ENCODE measurements around the gene SF3A2.
"Not testable (repeated sequence)": the region's sequence is repeated elsewhere in the genome, so short reads cannot be mapped to it uniquely, and the experiment has no call there.

Gene SF3A2

GRCh38 chr19:2198317-2198716 lies 38.3 kb upstream of the SF3A2 start:
- H3K9ac ChIP-seq (ENCODE audit: low read depth, low read length, poor library complexity, severe bottlenecking) = no peak overlapping the region
- no peaks in the 10 kb centered on the region for H3K9me2 ChIP-seq (replicated peaks; ENCODE audit: low read depth, low read length)
- no peak overlapping the region for H2AFZ ChIP-seq (ENCODE audit: low read length)
- no peak overlapping the region for H3K4me3 ChIP-seq (ENCODE audit: low read length, poor library complexity, severe bottlenecking)
- H3K9me3 ChIP-seq (ENCODE audit: insufficient read depth, low read depth, low read length) = no peaks in the 10 kb centered on the region
- no peaks in the 10 kb centered on the region for H3K4me1 ChIP-seq (ENCODE audit: insufficient read depth, low read length, poor library complexity, severe bottlenecking)
- H3K27me3 ChIP-seq (ENCODE audit: insufficient read depth, low read length, poor library complexity, severe bottlenecking) = no peaks in the 10 kb centered on the region
- H4K20me1 ChIP-seq (ENCODE audit: insufficient read depth, low read length, poor library complexity, severe bottlenecking) = peaks cover 33% of the 10 kb centered on the region
- H3F3A ChIP-seq (ENCODE audit: low read depth) = no peaks in the 10 kb centered on the region
- no peak overlapping the region for H3K4me2 ChIP-seq (ENCODE audit: low read depth, low read length, poor library complexity, severe bottlenecking)
- peaks cover 69% of the 10 kb centered on the region; the same call in 1 of the 2 replicates for H3K36me3 ChIP-seq (ENCODE audit: insufficient read depth, low read length)
- H3K79me2 ChIP-seq (ENCODE audit: insufficient read depth, low read length) = peaks cover 48% of the 10 kb centered on the region; the same call in 1 of the 2 replicates
- TF ChIP-seq CTCF (conservative IDR thresholded peaks at IDR 0.05; ENCODE audit: low read length) (no peak), EZH2phosphoT487 (IDR thresholded peaks at IDR 0.05; ENCODE audit: borderline replicate concordance) (no peak)

- peaks cover 70% of the 10 kb centered on the region; the same call in 1 of the 2 replicates for H3K36me3 ChIP-seq (ENCODE audit: insufficient read depth, low read length)
- H3K9ac ChIP-seq (ENCODE audit: low read depth, low read length, poor library complexity, severe bottlenecking) = no peak overlapping the region
- no peak overlapping the region for H3K4me3 ChIP-seq (ENCODE audit: low read length, poor library complexity, severe bottlenecking)
- no peak overlapping the region for H2AFZ ChIP-seq (ENCODE audit: low read length)
- H3K4me1 ChIP-seq (ENCODE audit: insufficient read depth, low read length, poor library complexity, severe bottlenecking) = no peaks in the 10 kb centered on the region
- H3K27me3 ChIP-seq (ENCODE audit: insufficient read depth, low read length, poor library complexity, severe bottlenecking) = no peaks in the 10 kb centered on the region
- H3K4me2 ChIP-seq (ENCODE audit: low read depth, low read length, poor library complexity, severe bottlenecking) = no peak overlapping the region
- H3F3A ChIP-seq (ENCODE audit: low read depth) = no peaks in the 10 kb centered on the region
- TF ChIP-seq EZH2phosphoT487 (IDR thresholded peaks at IDR 0.05; ENCODE audit: borderline replicate concordance) (no peak), CTCF (conservative IDR thresholded peaks at IDR 0.05; ENCODE audit: low read length) (peak; percentile 31)
- H3K9me2 ChIP-seq (replicated peaks; ENCODE audit: low read depth, low read length) = no peaks in the 10 kb centered on the region
- peaks cover 33% of the 10 kb centered on the region for H4K20me1 ChIP-seq (ENCODE audit: insufficient read depth, low read length, poor library complexity, severe bottlenecking)
- peaks cover 52% of the 10 kb centered on the region; the same call in 1 of the 2 replicates for H3K79me2 ChIP-seq (ENCODE audit: insufficient read depth, low read length)
- H3K9me3 ChIP-seq (ENCODE audit: insufficient read depth, low read depth, low read length) = no peaks in the 10 kb centered on the region
Measured at GRCh38 chr19:2199215-2199614, 37.4 kb upstream of the SF3A2 start.

GRCh38 chr19:2199861-2200623 lies 36.6 kb upstream of the SF3A2 start:
- H3K9ac ChIP-seq (ENCODE audit: low read depth, low read length, poor library complexity, severe bottlenecking) = no peak overlapping the region
- no peaks in the 10 kb centered on the region for H3F3A ChIP-seq (ENCODE audit: low read depth)
- no peaks in the 10 kb centered on the region for H3K4me1 ChIP-seq (ENCODE audit: insufficient read depth, low read length, poor library complexity, severe bottlenecking)
- TF ChIP-seq EZH2phosphoT487 (IDR thresholded peaks at IDR 0.05; ENCODE audit: borderline replicate concordance) = no peak
- no peak for TF ChIP-seq CTCF (conservative IDR thresholded peaks at IDR 0.05; ENCODE audit: low read length)
- H3K9me2 ChIP-seq (replicated peaks; ENCODE audit: low read depth, low read length) = no peaks in the 10 kb centered on the region
- H3K4me2 ChIP-seq (ENCODE audit: low read depth, low read length, poor library complexity, severe bottlenecking) = no peak overlapping the region
- H3K36me3 ChIP-seq (ENCODE audit: insufficient read depth, low read length) = peaks cover 67% of the 10 kb centered on the region; the same call in 1 of the 2 replicates
- H3K27me3 ChIP-seq (ENCODE audit: insufficient read depth, low read length, poor library complexity, severe bottlenecking) = no peaks in the 10 kb centered on the region
- no peaks in the 10 kb centered on the region for H3K9me3 ChIP-seq (ENCODE audit: insufficient read depth, low read depth, low read length)
- peaks cover 52% of the 10 kb centered on the region; the same call in 1 of the 2 replicates for H3K79me2 ChIP-seq (ENCODE audit: insufficient read depth, low read length)
- peaks cover 33% of the 10 kb centered on the region for H4K20me1 ChIP-seq (ENCODE audit: insufficient read depth, low read length, poor library complexity, severe bottlenecking)
- H2AFZ ChIP-seq (ENCODE audit: low read length) = no peak overlapping the region
- no peak overlapping the region for H3K4me3 ChIP-seq (ENCODE audit: low read length, poor library complexity, severe bottlenecking)

- Histone ChIP-seq H3K79me2 (ENCODE audit: insufficient read depth, low read length) (peaks cover 50% of the 10 kb centered on the region; the same call in 1 of the 2 replicates), H4K20me1 (ENCODE audit: insufficient read depth, low read length, poor library complexity, severe bottlenecking) (peaks cover 33% of the 10 kb centered on the region), H3K36me3 (ENCODE audit: insufficient read depth, low read length) (peaks cover 66% of the 10 kb centered on the region; the same call in 1 of the 2 replicates)
- H3K4me1 ChIP-seq (ENCODE audit: insufficient read depth, low read length, poor library complexity, severe bottlenecking); H3K9ac ChIP-seq (ENCODE audit: low read depth, low read length, poor library complexity, severe bottlenecking); H2AFZ ChIP-seq (ENCODE audit: low read length); H3K9me2 ChIP-seq (replicated peaks; ENCODE audit: low read depth, low read length); H3K4me3 ChIP-seq (ENCODE audit: low read length, poor library complexity, severe bottlenecking); H3K4me2 ChIP-seq (ENCODE audit: low read depth, low read length, poor library complexity, severe bottlenecking); H3F3A ChIP-seq (ENCODE audit: low read depth); H3K27me3 ChIP-seq (ENCODE audit: insufficient read depth, low read length, poor library complexity, severe bottlenecking); H3K9me3 ChIP-seq (ENCODE audit: insufficient read depth, low read depth, low read length): not testable (repeated sequence)
Measured at GRCh38 chr19:2200624-2201294, 35.9 kb upstream of the SF3A2 start.
